ENCODE results near the gene LIMA1.

The LIMA1 gene

DNA sequence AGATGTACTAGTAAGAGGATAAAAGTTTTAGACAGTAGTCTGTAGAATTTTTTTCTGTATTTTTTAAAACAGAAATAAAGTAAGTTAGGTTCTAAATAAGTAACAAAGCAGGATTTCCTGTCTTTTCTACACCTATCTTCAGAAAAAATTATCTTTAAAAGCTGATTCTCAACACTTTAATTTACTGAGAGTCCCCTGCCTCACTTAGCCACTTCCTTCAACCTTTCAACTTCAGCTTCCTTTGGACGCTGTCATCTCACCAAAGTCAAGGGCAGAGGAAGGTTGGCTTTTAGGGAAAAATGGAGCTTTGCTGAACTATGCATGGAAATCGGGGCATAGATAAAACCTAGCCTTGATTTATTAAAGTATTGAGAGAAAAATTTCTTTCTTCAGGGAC, 71.3 kb downstream of the LIMA1 start:
- no peak for DNase-seq

DNA sequence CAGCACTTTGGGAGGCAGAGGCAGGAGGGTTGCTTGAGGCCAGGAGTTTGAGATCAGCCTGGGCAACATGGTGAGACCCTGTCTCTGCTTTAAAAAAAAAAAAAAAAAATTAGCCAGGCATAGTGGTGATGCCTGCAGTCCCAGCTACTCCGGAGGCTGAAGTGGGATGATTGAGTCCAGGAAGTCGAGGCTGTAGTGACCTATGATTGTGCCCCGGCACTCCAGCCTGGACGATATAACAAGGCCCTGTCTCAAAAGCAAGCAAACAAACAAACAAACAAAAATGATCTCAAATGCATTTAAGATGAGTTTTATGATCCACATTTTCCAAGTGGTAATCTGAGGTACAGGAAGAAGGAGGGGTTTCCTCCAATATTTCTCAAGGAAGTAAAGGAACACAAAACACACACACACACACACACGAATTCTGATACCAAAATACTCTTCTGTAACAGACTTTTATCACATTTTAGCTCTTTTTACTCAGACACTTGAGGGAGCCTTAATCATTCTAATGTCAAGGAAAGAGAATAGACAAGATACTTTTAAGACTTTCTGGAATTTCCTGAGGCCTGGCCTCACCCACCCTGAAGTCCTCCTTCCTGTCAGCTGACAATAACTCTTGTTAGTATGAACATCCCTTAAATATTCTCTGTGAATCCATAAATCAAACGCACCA, 71.8 kb downstream of the LIMA1 start:
- DNase-seq: no peak

DNA sequence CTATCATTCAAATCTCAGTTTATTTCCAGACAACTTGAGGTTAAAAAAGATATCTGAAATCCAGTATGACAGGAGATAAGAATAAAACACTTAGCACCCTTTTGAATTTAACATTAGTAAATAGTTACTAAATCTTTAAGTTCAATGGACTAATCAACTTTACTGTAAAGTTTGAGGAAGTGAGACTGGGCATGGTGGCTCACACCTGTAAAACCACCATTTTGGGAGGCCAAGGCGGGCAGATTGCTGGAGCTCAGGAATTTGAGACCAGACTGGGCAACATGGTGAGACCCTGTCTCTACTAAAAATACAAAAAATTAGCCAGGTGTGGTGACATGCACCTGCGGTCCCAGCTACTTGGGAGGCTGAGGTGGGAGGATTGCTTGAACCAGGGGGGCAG, 75.9 kb downstream of the LIMA1 start:
- no peak for DNase-seq

DNA sequence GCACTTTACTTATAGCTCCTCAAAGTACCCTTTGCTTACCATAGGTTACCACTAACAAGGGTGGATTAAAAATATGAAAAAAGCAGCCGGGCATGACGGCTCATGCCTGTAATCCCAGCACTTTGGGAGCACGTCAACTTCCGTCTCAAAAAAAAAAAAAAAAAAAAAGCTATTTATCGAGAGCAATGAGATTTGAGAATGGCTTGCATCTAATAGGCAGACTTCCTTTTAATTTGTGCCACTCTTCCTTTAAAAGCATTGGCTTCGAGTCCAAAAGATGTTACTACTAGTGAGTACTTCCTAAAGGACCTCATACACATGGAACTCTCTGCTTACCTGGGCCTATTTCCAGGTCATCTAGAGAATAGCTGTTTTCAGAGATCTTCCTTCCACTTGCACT, 77.7 kb downstream of the LIMA1 start:
- DNase-seq: no peak

DNA sequence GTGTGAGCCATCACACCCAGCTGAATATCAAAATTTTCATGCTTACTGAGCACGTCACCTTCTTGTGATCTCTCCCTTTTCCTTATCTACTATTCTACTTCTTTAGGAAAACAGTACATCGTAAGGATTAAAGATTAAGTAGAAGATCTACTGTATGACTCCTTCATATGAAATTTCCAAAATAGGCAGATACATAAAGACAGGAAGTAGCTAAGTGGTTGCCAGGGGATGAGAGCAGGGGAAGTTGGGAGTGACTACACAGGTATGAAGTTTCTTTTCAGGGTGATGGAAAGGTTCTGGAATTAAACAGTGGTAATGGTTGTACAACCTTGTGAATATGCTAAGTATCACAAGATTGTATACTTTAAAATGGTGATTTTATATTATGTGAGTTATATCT, 79.6 kb downstream of the LIMA1 start:
- no peak for DNase-seq

DNA sequence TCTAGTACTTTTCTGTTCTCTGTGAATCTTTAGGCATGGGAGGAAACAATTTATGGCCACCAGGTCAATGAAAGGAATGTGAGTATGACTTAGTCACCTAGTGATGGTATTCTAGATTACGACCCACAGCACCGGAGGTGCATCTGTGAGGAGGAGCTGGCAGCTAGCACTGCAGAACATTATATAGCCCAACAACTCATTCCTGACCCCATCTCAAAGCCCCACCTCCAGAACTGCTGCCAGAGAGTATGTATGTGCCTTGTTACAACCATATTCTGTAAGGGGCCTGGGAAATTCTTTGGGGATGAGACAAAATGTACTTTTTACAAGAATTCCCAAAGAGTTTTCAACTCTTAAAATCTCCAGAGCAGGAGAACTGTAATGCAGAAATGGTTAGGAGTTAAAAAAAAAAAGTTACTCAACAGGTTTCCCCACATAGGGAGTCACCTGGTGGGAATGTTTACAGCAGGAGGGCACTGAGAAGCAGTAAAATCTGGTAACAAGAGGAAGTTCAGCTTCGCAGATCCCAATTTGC, 81.3 kb downstream of the LIMA1 start:
- no peak for DNase-seq

DNA sequence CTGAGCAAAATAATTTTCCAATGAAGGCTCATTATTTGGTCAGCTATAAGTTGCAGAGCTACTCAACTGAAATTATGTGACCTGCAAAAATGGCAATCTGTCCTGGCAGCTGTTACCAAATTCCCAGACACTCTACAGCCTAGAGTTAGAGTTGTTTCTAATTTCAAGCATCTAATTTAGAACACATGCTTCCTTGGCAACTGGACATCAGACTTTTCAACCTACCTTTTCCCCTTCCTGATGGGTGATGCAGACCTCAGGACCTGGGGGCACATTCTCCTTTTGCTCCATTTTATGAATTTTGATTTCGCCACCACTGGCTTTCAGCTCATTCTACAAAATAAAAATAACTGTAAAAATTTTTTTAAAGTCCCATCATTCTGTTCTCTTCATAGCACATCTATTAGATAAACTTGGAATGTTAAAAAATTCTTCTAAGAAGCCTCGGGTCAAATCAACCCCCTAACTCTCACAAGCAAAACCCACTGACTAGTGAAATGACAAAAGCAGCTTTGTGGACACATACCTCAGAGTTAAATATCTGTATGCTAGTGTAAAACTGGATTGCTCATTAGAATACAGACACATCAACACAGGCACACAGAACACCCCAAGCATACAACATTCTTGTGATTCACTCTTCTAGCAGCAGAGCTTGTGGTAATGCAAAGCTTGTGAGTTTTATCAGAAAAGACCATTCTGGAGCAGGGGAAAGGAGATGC, 82.6 kb downstream of the LIMA1 start:
- no peak for DNase-seq

DNA sequence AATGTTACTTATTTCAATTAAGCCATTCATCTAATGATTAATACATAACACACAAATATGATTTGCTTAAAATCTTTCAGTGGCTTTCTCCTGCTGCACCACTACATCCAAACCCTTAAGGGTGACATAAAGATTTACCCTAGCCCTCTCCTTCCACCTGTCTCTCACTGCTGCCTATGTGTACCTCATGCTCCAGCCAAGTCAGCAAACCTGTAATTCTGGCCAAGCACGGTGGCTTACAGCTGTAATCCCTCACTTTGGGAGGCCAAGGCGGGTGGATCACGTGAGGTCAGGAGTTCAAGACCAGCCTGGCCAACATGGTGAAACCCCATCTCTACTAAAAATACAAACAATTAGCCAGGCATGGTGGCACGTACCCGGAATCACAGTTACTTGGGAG, 84.5 kb downstream of the LIMA1 start:
- no peak for DNase-seq

DNA sequence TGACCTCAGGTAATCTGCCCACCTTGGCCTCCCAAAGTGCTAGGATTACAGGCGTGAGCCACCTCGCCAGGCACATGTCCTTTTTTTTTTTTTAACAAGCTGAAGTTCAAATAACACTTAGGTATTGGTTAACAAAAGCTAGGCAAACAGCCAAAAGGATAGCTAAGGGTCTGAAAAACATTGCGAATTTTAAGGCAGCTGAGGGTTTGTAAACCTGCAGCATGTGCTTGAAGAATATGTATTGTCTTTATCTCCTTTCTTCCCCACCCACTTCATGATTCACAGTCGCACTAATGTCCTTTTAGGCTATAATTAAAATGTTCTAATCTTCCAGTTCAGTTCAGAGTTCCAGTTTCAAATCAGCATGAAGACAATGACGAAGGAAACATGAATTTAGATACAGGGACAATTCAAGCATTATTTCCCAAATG, 86.0 kb downstream of the LIMA1 start:
- no peak for DNase-seq

DNA sequence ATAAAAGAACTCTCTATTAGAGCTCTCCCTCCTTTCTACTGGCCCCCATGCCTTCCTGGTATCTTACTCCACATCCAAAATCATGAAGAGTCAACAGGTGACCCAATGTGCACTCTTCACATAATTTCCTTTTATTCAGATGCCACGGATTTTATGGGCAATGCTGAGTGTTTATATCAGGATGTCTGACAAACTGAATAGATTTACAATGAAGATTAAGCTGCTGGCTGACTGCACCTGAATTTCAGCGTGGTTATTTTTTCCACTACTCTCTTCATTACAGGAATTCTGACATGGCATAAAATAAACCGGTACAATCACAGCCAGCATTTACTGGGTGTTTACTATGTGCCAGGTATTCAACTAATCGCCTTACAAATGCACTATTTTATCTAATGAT, 86.8 kb downstream of the LIMA1 start:
- no peak for DNase-seq

DNA sequence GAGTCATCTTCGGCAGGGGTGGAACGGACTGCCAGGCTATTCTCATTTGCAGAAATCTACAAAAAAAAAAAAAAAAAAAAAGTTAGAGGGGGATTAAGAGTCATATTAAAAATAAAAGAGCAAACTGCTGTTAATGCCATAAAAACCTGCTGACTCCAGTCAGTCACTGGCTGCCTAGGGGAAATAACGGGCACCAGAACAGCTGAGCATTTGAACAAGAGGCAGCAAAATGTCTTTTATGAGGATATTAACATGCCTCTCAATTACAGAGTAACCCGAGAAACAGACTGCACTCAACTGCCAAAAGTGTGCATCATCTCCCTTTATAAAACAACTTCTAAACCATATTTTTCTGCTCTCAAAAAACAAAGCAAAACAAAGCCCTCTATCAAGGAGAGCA, 87.5 kb downstream of the LIMA1 start:
- no peak for DNase-seq

DNA sequence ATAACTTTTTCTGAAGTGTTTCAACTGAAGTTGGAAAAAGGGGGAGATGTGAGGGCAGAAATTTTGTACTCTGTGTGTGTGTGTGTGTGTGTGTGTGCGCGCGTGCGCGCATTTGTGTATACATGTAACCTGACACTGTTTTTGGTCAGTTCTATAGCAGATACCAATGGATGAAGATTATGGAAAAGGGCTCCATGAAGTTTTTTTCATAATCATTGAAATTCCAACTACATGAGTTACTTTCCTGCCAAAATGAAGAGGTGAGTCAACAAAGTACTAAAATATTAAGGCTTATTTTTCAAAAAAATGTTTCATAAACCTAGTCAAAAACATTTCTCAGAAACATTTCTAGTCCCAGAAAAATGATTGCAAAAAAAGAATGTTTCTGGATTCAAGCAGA, 90.4 kb downstream of the LIMA1 start:
- DNase-seq: no peak

DNA sequence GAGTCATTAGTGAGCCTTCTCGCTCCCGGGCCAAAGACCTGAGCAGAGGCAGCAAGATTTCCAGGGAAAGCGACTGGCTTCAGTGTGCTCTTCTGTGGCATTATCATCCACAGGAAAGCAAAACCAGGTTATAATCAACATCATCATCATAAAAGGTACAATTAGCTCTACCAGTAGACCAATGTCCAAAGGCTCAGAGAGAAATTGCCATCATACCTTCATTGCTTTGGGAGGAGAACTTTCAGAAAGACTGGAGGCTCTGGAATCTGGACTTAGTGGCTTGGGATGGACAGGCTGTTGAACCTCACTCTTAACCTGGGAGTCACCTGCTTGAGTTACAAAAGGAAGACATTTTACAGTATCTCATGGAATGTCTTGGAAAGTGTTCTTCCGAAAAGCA, 91.1 kb downstream of the LIMA1 start:
- no peak for DNase-seq

DNA sequence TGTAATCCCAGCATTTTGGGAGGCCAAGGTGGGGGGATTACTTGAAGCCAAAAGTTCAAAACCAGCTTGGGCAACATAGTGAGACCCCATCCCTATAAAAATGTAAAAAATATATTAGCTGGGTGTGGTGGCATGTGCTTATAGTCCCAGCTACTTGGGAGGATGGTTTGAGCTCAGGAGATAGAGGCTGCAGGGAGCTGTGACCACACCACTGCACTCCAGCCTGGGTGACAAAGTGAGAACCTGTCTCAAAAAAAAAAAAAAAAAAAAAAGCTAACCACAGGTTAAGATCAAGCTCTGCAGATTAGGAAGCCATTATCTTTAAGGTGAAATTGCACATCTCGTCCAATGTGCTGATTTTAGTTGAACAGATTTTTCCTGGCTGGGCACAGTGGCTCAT, 92.5 kb downstream of the LIMA1 start:
- no peak for DNase-seq

DNA sequence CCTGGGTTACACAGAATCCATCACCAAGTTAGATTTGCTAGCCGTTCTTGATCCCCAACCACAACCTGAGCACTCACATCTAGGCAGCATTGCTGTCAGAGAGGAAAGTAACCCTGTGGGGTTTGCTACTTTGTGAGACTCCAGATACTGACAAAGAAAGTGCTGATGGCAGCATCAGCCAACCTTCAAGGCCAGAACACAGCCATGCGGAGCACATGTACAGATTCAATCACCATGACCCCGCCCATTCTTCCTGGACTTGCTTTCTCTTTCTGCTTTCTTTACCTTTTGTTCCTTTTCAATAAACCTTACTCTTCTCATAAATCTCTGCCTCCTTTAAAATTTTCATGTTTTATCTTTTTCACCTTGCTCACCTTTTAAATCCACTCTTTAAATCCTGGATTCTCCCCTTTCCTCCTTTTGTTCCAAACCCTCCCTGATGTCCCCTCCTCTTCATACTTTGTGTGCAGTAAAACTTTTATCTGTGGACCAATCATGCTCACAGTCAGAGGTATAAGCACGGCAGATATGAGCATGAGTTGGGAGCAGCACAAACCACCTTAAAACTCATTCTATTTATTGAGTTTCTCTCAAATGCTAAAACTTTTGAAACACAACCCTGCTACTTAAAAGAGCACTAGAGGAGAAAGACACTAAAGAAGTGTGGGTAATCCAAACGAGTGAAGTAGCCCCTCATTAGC, 94.3 kb downstream of the LIMA1 start:
- no peak for DNase-seq

DNA sequence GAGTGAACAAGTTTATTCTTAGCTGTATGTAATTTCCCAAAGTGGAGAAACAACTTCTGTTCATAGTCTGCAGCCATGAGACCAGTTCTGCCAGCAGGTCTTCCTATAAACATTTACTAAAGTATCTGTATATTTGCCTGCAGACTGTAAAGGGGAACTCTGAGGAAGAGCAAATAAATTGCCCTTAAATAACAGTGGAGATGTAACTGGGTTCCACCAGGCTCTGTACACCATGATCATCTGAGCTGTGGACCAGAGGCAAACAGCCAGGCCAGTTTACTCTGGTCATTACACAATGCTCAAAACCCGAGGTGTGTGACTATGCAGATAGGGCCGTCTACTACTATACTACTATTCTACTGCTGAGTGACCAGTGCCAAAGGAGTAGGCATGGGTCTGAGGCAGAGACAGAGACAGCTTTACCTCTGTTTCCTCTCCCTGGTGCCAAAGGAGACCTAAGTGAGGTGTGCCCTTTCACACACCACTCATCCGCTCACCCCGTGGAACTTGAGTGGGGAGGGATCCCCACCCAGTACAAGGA, 95.0 kb downstream of the LIMA1 start:
- DNase-seq: no peak

DNA sequence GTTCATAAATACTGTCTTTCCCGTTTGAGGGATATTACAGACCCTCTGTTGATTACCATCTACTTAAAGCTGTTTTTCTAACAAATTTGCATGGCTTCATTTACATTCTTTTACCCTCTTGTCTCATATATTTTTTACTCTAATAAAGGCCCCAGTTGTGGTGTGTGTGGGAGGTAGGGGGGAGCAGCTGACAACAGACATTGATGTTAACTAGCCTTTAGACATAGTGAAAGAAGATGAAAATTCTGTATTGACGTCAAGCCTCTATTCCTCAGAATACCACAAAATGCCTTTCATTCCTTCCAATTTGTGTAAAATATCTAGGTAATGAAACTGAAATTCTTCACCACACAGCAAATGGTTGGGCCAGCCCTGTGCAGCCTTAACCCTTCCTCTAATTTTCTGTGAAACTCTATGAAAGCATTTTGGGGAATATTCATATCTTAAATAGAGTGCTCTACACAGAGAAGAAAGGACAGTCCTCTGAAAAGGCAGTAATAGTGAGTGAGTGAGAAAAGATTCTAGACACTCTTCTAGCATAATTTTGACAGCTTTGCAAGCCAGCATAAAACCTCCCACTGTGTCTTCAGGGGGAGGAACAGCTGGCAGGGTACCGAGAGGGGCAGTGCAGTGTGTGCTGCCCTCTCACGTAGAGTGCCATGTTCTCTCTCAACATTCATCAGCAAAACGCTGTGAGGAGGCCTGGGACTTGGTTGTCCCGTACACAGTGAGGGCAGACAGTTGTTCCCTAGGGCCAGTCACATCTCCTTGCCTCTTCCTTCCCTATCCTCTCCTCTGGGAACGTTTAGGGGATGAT, 96.0 kb downstream of the LIMA1 start:
- DNase-seq: no peak

DNA sequence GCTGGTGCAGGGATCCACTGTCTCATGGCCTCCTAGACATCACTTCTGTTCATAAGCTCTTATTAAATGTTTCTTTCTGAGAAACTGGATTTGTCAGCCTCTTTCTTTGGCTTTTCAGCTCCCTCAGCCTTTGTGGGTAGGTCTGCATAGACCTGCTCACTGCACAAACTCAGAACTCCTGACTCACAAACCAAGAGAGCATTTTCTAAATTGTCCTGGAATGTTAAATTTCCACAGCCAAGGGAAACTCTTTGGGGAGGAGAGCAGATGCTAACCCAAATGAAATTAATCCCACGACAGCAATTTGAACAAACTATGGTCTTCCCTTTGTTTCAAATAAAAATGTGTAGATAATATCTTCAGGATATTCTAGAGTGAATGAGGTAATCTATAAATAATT, 96.6 kb downstream of the LIMA1 start:
- DNase-seq: no peak

DNA sequence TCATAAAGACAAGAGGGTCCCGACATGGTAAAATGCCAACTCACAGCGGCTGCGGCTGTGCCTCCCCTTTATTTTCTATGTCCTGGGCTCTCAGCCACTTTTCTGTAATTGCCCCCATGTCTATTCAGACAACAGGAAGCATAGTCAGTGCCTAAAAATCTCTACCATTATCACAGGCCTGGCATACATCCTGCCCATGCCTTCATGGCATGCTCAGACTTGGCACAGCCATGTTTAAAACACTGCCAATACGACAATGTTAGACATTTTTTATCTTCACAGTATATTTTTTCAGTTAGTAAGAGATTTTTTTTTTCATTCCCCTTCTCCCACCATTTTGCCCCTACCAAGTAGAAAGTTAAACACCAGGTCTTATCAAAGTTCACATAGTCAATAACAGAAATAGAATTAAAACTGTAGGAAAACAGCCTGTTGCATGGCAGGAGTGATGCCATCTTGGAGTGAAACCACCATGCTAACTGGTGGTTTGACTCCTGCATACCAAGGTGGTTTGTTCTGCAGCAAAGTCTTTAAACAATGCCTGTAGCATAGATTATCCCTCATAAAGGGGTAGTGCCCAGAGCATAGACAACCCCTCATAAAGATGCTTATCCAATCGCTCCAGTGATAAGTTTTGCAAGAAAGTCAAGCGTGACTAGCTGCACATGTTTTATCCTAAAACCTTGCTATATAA, 97.2 kb downstream of the LIMA1 start:
- DNase-seq: peak; percentile 22

DNA sequence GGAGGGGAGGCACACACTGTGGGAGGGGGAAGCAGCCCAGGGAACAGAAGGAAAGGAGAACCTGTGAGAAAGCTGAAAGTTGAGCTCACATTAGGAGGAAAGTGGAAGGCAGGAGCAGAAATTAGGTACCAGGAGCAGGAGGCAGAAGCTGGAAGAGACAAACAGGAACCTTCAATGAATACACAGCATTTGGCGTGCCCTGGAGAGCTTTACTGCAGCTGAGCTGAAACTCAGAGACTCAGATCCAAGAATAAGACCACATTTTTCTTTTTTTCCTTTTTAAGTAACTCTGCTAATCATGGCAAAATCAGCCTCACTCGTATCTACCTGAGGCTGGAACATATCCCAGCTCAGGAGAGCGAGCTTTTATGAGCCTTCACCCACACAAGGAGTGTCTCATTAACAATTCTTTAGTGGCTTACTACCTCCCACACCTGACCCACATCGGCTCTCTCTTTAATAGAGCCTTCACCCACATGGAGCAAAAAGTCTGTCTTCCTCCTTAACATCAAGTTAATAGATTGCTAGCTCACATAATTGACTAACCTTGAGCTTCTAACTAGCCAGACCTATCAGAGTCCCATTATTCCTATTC, 97.9 kb downstream of the LIMA1 start:
- no peak for DNase-seq

DNA sequence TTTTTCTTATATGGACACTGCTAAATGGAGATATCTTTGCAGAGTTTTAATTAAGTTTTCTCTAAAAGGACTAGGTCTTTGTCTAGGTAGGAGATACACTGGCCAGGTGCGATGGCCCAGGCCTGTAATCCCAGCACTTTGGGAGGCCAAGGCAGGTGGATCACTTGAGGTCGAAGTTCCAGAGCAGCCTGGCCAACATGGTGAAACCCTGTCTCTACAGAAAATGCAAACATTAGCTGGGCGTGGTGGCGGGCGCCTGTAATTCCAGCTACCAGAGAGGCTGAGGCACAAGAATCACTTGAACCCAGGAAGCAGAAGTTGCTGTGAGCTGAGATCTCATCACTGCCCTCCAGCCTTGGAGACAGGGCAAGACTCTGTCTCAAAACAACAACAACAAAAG, 99.1 kb downstream of the LIMA1 start:
- no peak for DNase-seq

DNA sequence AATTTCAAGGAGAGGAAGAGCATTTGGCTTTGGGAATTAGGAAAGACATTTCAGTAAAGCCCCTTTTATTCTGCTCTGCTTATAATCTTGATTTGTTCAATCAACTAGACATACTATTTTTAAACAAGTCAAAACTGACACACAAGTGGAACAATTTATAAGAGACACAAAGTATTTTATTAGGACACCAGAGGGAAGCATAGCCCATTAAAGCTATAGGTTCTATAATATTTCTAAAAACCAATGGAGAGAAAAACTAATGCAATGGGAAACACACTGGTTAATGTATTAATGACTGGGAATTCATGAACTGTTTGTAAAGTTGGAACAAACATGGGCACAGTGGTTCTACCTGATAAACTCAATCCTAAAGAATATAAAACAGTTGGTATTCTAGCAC, 100.9 kb downstream of the LIMA1 start:
- no peak for DNase-seq
